GM12892 (cell line): ENCODE results near the gene HTR2B.
"Not testable (repeated sequence)": the region's sequence is repeated elsewhere in the genome, so short reads cannot be mapped to it uniquely, and the experiment has no call there.

Source experiments
- DNase-seq: peaks from one replicate; pipeline ENCODE4 v3.0.0; 2011; ENCODE audit not compliant: insufficient read length
- FAIRE-seq: peaks from 2 replicates; lab custom pipeline; 2011; peaks lifted over from hg19 to GRCh38; lab: Jason Lieb, UNC
- POLR2A ChIP-seq: IDR thresholded peaks from 2 replicates; pipeline ENCODE4 v1.6.1; 2011; ENCODE audit warnings: low read depth, low read length, control low read depth
- POLR2AphosphoS5 ChIP-seq: IDR thresholded peaks from 2 replicates; pipeline ENCODE4 v1.6.1; 2011; ENCODE audit warnings: low read depth, low read length, control low read depth
- TAF1 ChIP-seq: IDR thresholded peaks from 2 replicates; pipeline ENCODE4 v1.6.1; 2011; ENCODE audit warnings: low read depth, mild to moderate bottlenecking, control low read depth, low read length, borderline replicate concordance

HTR2B gene

GRCh38 chr2:231110551-231110950 lies 14.3 kb downstream of the HTR2B start:
- no peak for TF ChIP-seq TAF1
- TF ChIP-seq POLR2AphosphoS5: no peak
- TF ChIP-seq POLR2A: no peak
- no peak for FAIRE-seq
- DNase-seq: no peak

- TF ChIP-seq TAF1 (no peak), POLR2A (no peak), POLR2AphosphoS5 (no peak)
- peak; percentile 87 for FAIRE-seq
- no peak for DNase-seq
Observed at GRCh38 chr2:231104115-231104713, 20.6 kb downstream of the HTR2B start.

- DNase-seq: no peak
- no peak for FAIRE-seq
- no peak for TF ChIP-seq POLR2AphosphoS5
- TF ChIP-seq POLR2A: no peak
- TF ChIP-seq TAF1: no peak
Observed at GRCh38 chr2:231102772-231103171, 22.1 kb downstream of the HTR2B start.

GRCh38 chr2:231100990-231101389 lies 23.9 kb downstream of the HTR2B start:
- TF ChIP-seq POLR2A: no peak
- DNase-seq (no peak), FAIRE-seq (no peak)

- FAIRE-seq, DNase-seq: not testable (repeated sequence)
Observed at GRCh38 chr2:231100321-231100720, 24.5 kb downstream of the HTR2B start.

- TF ChIP-seq POLR2AphosphoS5: no peak
- no peak for TF ChIP-seq POLR2A
- no peak for DNase-seq
- no peak for FAIRE-seq
Observed at GRCh38 chr2:231099918-231100317, 24.9 kb downstream of the HTR2B start.

- no peak for TF ChIP-seq TAF1
- no peak for TF ChIP-seq POLR2AphosphoS5
- FAIRE-seq (no peak), DNase-seq (no peak)
Observed at GRCh38 chr2:231094736-231095346, 30.0 kb downstream of the HTR2B start.

- FAIRE-seq (no peak), DNase-seq (no peak)
- no peak for TF ChIP-seq POLR2A
- no peak for TF ChIP-seq TAF1
- TF ChIP-seq POLR2AphosphoS5: no peak
Observed at GRCh38 chr2:231093933-231094332, 30.9 kb downstream of the HTR2B start.

- no peak for DNase-seq
- TF ChIP-seq POLR2AphosphoS5: no peak
- no peak for TF ChIP-seq POLR2A
- no peak for TF ChIP-seq TAF1
- FAIRE-seq: no peak
Observed at GRCh38 chr2:231088754-231089153, 36.1 kb downstream of the HTR2B start.

- no peak for FAIRE-seq
Observed at GRCh38 chr2:231084565-231084964, 40.3 kb downstream of the HTR2B start.

GRCh38 chr2:231069379-231070054 lies 55.3 kb downstream of the HTR2B start:
- FAIRE-seq: no peak

More at GRCh38 chr2:231084565-231084964, 40.3 kb downstream of the HTR2B start:
- no peak for DNase-seq
- TF ChIP-seq POLR2A (no peak), POLR2AphosphoS5 (no peak), TAF1 (no peak)

More at GRCh38 chr2:231069379-231070054, 55.3 kb downstream of the HTR2B start:
- no peak for DNase-seq
- TF ChIP-seq POLR2A (no peak), POLR2AphosphoS5 (no peak), TAF1 (no peak)
